HepG2 (cell line): ENCODE results near the gene UNC13D. TPM values are rescaled to one million over a fixed set of nuclear protein-coding genes. Genes with fewer than 3 reads are reported as not detected.
A peak's percentile ranks its signal among the peaks of the same experiment; 100 is the strongest.

ENCODE experiments used
- AHR ChIP-seq: IDR thresholded peaks from 2 replicates; pipeline ENCODE4 v1.6.1; 2018; ENCODE audit warnings: missing genetic modification reagents, missing compliant biosample characterization
- BHLHE40 ChIP-seq: IDR thresholded peaks from 2 replicates; pipeline ENCODE4 v1.6.1; 2011; ENCODE audit warnings: low read length, improper control_type of control experiment
- CENPT ChIP-seq: sonication (generic); formaldehyde crosslinking; IDR thresholded peaks from 2 replicates; pipeline ENCODE4 v1.8.0; 2022; ENCODE audit warnings: low read depth, mild to moderate bottlenecking, moderate library complexity, missing genetic modification reagents
- KMT2B ChIP-seq: IDR thresholded peaks from 2 replicates; pipeline ENCODE4 v1.6.1; 2016; ENCODE audit warnings: missing genetic modification reagents, missing compliant biosample characterization
- RAD51 ChIP-seq: fragments of 450-650 bp; IDR thresholded peaks from 2 replicates; pipeline ENCODE4 v1.6.1; 2016; ENCODE audit warnings: borderline replicate concordance
- RXRA ChIP-seq: sonication (generic); formaldehyde crosslinking; IDR thresholded peaks from 2 replicates; pipeline ENCODE4 v1.5.1; 2020; ENCODE audit warnings: missing genetic modification reagents
- SP5 ChIP-seq: IDR thresholded peaks from 2 replicates; pipeline ENCODE4 v1.6.1; 2016; ENCODE audit warnings: low read depth, borderline replicate concordance
- ZNF235 ChIP-seq: sonication (generic); formaldehyde crosslinking; IDR thresholded peaks from 2 replicates; pipeline ENCODE4 v1.8.1; 2023; ENCODE audit warnings: mild to moderate bottlenecking, missing genetic modification reagents, borderline replicate concordance
- polyA plus RNA-seq, 8 experiments: library from polyadenylated mRNA; depleted of rRNA in 3 of 8; stranded (reverse) in 7 of 8; unstranded in 1 of 8; fragments of >200 nt; fragmentation: Illumina TruSeq in 4 of 8; extraction: Trizol in 4 of 8; gene quantifications; 2 replicates each; pipeline versions ENCODE4 v1.2.1 to v1.2.3, GENCODE V29; 2011 to 2016; ENCODE audit warnings: low read depth in 4 of 8, missing spikeins in 1 of 8, mixed read lengths in 1 of 8; ENCODE audit not compliant: insufficient read depth in 1 of 8
- total RNA-seq, 5 experiments: library from RNA; depleted of rRNA; stranded (reverse); fragments of >200 nt; fragmentation: Illumina TruSeq; extraction: Trizol; gene quantifications; 2 replicates each; pipeline ENCODE4 v1.2.3, GENCODE V29; 2016; ENCODE audit warnings: low read depth in 1 of 5
- TF ChIP-seq, protein P1 (sequence below): sonication (generic); formaldehyde crosslinking; IDR thresholded peaks from 2 replicates; pipeline ENCODE4 v1.4.0; 2020; ENCODE audit warnings: missing genetic modification reagents, mild to moderate bottlenecking, borderline replicate concordance
- TF ChIP-seq, protein P2 (sequence below): sonication (generic); formaldehyde crosslinking; IDR thresholded peaks from 2 replicates; pipeline ENCODE4 v1.4.0; 2020; ENCODE audit warnings: mild to moderate bottlenecking, missing genetic modification reagents
- TF ChIP-seq, protein P3 (sequence below): sonication (generic); formaldehyde crosslinking; IDR thresholded peaks from 2 replicates; pipeline ENCODE4 v1.5.1; 2020; ENCODE audit warnings: missing genetic modification reagents, mild to moderate bottlenecking, borderline replicate concordance
- TF ChIP-seq, protein P4 (sequence below): sonication (generic); formaldehyde crosslinking; IDR thresholded peaks from 2 replicates; pipeline ENCODE4 v1.4.0; 2020; ENCODE audit warnings: missing genetic modification reagents, borderline replicate concordance
- TF ChIP-seq, protein P5 (sequence below): sonication (generic); formaldehyde crosslinking; IDR thresholded peaks from 2 replicates; pipeline ENCODE4 v1.4.0; 2020; ENCODE audit warnings: missing genetic modification reagents

Gene UNC13D
- total and polyA plus RNA-seq, 2 of the 13 experiments (the other 11 are each of a cell fraction or from before 2014, with no cell fraction given) = 29.7 to 42.7 TPM

DNA sequence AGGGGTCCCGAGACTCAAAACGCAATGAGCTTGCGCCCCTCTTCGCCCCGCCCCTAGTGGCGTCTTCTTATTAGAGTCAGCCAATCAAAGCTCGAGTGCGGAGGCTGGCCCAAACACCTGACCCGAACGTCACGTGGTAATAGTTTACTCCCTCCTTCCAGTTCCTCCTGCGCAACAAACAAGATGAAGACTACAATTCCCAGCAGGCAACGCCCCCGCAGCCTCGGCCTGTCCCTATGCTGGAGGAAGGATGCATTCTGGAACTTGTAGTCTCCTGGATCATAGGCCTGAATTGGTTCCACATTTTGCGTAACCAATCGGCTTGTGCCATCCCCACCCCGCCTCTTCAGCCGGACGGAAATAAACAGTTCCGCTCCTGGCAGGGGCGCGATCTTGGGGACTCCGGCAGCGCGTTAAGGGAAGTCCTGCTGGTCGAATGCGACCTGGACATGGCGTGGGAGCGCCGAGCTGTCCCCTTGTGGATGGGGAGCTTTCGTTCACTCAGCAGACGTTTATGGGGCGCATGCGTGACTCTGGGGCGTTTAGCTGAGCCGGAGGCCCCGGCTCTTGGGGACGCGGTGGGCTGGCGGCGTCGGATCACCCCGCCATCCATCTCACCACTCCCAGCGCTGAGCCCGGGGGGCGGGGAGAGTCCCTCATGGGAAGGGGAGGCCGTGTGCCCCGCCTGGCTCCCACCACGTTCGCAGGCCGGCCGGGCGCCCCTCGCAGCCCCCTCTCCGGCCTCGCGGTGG, 11.3 kb upstream of the UNC13D start, which contains the start of gene WBP2 (continued):
- TF ChIP-seq, protein P1, sequence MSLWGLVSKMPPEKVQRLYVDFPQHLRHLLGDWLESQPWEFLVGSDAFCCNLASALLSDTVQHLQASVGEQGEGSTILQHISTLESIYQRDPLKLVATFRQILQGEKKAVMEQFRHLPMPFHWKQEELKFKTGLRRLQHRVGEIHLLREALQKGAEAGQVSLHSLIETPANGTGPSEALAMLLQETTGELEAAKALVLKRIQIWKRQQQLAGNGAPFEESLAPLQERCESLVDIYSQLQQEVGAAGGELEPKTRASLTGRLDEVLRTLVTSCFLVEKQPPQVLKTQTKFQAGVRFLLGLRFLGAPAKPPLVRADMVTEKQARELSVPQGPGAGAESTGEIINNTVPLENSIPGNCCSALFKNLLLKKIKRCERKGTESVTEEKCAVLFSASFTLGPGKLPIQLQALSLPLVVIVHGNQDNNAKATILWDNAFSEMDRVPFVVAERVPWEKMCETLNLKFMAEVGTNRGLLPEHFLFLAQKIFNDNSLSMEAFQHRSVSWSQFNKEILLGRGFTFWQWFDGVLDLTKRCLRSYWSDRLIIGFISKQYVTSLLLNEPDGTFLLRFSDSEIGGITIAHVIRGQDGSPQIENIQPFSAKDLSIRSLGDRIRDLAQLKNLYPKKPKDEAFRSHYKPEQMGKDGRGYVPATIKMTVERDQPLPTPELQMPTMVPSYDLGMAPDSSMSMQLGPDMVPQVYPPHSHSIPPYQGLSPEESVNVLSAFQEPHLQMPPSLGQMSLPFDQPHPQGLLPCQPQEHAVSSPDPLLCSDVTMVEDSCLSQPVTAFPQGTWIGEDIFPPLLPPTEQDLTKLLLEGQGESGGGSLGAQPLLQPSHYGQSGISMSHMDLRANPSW (CRISPR knock-in tag) = peak; percentile 93; the same call in 1 of the 2 replicates
- TF ChIP-seq RXRA = peak; percentile 84
- peak; percentile 40; the same call in 1 of the 2 replicates for TF ChIP-seq KMT2B (CRISPR knock-in tag)
- TF ChIP-seq, protein P2, sequence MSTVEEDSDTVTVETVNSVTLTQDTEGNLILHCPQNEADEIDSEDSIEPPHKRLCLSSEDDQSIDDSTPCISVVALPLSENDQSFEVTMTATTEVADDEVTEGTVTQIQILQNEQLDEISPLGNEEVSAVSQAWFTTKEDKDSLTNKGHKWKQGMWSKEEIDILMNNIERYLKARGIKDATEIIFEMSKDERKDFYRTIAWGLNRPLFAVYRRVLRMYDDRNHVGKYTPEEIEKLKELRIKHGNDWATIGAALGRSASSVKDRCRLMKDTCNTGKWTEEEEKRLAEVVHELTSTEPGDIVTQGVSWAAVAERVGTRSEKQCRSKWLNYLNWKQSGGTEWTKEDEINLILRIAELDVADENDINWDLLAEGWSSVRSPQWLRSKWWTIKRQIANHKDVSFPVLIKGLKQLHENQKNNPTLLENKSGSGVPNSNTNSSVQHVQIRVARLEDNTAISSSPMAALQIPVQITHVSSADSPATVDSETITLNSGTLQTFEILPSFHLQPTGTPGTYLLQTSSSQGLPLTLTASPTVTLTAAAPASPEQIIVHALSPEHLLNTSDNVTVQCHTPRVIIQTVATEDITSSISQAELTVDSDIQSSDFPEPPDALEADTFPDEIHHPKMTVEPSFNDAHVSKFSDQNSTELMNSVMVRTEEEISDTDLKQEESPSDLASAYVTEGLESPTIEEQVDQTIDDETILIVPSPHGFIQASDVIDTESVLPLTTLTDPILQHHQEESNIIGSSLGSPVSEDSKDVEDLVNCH (CRISPR knock-in tag) = no peak; the same call in 1 of the 2 replicates
- TF ChIP-seq SP5 (CRISPR knock-in tag) = no peak; the same call in 1 of the 2 replicates
- TF ChIP-seq, protein P3, sequence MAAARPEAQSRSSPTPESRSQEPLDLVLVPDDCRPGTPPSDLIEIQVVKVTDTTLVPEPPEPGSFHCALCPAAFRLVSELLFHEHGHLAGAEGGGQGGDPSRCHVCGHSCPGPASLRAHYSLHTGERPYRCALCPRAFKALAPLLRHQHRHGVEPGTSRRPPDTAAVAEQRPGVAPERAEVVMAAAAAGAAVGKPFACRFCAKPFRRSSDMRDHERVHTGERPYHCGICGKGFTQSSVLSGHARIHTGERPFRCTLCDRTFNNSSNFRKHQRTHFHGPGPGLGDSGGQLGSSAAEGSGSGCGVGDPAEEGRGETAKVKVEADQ (CRISPR knock-in tag) = no peak; the same call in 1 of the 2 replicates
- no peak for TF ChIP-seq ZNF235
- TF ChIP-seq, protein P4, sequence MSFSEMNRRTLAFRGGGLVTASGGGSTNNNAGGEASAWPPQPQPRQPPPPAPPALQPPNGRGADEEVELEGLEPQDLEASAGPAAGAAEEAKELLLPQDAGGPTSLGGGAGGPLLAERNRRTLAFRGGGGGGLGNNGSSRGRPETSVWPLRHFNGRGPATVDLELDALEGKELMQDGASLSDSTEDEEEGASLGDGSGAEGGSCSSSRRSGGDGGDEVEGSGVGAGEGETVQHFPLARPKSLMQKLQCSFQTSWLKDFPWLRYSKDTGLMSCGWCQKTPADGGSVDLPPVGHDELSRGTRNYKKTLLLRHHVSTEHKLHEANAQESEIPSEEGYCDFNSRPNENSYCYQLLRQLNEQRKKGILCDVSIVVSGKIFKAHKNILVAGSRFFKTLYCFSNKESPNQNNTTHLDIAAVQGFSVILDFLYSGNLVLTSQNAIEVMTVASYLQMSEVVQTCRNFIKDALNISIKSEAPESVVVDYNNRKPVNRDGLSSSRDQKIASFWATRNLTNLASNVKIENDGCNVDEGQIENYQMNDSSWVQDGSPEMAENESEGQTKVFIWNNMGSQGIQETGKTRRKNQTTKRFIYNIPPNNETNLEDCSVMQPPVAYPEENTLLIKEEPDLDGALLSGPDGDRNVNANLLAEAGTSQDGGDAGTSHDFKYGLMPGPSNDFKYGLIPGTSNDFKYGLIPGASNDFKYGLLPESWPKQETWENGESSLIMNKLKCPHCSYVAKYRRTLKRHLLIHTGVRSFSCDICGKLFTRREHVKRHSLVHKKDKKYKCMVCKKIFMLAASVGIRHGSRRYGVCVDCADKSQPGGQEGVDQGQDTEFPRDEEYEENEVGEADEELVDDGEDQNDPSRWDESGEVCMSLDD (CRISPR knock-in tag) = peak; percentile 55
- peak; percentile 98 for TF ChIP-seq RAD51
- TF ChIP-seq AHR (CRISPR knock-in tag) = peak; percentile 68; the same call in 1 of the 2 replicates
- peak; percentile 24; the same call in 1 of the 2 replicates for TF ChIP-seq BHLHE40
- TF ChIP-seq, protein P5, sequence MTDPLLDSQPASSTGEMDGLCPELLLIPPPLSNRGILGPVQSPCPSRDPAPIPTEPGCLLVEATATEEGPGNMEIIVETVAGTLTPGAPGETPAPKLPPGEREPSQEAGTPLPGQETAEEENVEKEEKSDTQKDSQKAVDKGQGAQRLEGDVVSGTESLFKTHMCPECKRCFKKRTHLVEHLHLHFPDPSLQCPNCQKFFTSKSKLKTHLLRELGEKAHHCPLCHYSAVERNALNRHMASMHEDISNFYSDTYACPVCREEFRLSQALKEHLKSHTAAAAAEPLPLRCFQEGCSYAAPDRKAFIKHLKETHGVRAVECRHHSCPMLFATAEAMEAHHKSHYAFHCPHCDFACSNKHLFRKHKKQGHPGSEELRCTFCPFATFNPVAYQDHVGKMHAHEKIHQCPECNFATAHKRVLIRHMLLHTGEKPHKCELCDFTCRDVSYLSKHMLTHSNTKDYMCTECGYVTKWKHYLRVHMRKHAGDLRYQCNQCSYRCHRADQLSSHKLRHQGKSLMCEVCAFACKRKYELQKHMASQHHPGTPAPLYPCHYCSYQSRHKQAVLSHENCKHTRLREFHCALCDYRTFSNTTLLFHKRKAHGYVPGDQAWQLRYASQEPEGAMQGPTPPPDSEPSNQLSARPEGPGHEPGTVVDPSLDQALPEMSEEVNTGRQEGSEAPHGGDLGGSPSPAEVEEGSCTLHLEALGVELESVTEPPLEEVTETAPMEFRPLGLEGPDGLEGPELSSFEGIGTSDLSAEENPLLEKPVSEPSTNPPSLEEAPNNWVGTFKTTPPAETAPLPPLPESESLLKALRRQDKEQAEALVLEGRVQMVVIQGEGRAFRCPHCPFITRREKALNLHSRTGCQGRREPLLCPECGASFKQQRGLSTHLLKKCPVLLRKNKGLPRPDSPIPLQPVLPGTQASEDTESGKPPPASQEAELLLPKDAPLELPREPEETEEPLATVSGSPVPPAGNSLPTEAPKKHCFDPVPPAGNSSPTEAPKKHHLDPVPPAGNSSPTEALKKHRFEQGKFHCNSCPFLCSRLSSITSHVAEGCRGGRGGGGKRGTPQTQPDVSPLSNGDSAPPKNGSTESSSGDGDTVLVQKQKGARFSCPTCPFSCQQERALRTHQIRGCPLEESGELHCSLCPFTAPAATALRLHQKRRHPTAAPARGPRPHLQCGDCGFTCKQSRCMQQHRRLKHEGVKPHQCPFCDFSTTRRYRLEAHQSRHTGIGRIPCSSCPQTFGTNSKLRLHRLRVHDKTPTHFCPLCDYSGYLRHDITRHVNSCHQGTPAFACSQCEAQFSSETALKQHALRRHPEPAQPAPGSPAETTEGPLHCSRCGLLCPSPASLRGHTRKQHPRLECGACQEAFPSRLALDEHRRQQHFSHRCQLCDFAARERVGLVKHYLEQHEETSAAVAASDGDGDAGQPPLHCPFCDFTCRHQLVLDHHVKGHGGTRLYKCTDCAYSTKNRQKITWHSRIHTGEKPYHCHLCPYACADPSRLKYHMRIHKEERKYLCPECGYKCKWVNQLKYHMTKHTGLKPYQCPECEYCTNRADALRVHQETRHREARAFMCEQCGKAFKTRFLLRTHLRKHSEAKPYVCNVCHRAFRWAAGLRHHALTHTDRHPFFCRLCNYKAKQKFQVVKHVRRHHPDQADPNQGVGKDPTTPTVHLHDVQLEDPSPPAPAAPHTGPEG (CRISPR knock-in tag) = no peak
- peak; percentile 96 for TF ChIP-seq CENPT (CRISPR knock-in tag)
